MM.1S (cell line): ENCODE data around the gene DHX29.

Experiments used
- DNase-seq: peaks from one replicate; pipeline ENCODE4 v3.0.0-alpha.2; 2015
- H2AFZ ChIP-seq: fragments of 300-600 bp; sonication (generic); 2 replicates; pipeline ENCODE4 v1.6.0; 2016; ENCODE audit warnings: antibody characterized with exemption, low read length
- H3F3A ChIP-seq: fragments of 300-600 bp; sonication (generic); 2 replicates; pipeline ENCODE4 v1.6.1; 2016; ENCODE audit warnings: mild to moderate bottlenecking, antibody characterized with exemption, low read length, moderate library complexity, mixed read lengths; ENCODE audit not compliant: insufficient read depth
- H3K27ac ChIP-seq: fragments of 300-600 bp; sonication (generic); 2 replicates; pipeline ENCODE4 v1.5.1; 2016; ENCODE audit warnings: mild to moderate bottlenecking, low read length
- H3K27me3 ChIP-seq: fragments of 300-600 bp; sonication (generic); replicated peaks from 2 replicates; pipeline ENCODE4 v1.6.0; 2016; ENCODE audit warnings: low read length; ENCODE audit not compliant: insufficient read depth
- H3K36me3 ChIP-seq: fragments of 300-600 bp; sonication (generic); replicated peaks from 2 replicates; pipeline ENCODE4 v1.6.1; 2016; ENCODE audit warnings: mild to moderate bottlenecking, low read length, mixed read lengths; ENCODE audit not compliant: insufficient read depth
- H3K4me1 ChIP-seq: fragments of 300-600 bp; sonication (generic); 2 replicates; pipeline ENCODE4 v1.6.1; 2016; ENCODE audit warnings: low read length, mixed read lengths
- H3K4me2 ChIP-seq: fragments of 300-600 bp; sonication (generic); 2 replicates; pipeline ENCODE4 v1.6.0; 2016; ENCODE audit warnings: low read depth, low read length
- H3K4me3 ChIP-seq: fragments of 300-600 bp; sonication (generic); 2 replicates; pipeline ENCODE4 v1.5.1; 2016; ENCODE audit warnings: low read length, mixed read lengths
- H3K79me2 ChIP-seq: fragments of 300-600 bp; sonication (generic); 2 replicates; pipeline ENCODE4 v1.6.1; 2016; ENCODE audit warnings: mixed run types, low read length, mixed read lengths
- H3K9ac ChIP-seq: fragments of 300-600 bp; sonication (generic); 2 replicates; pipeline ENCODE4 v1.6.1; 2016; ENCODE audit warnings: low read length, mixed read lengths
- H3K9me2 ChIP-seq: fragments of 300-600 bp; sonication (generic); replicated peaks from 2 replicates; pipeline ENCODE4 v1.6.1; 2016; ENCODE audit warnings: mild to moderate bottlenecking, low read length, mixed read lengths; ENCODE audit not compliant: insufficient read depth
- H3K9me3 ChIP-seq: fragments of 300-600 bp; sonication (generic); replicated peaks from 2 replicates; pipeline ENCODE4 v1.6.1; 2016; ENCODE audit warnings: mild to moderate bottlenecking, low read length, mixed read lengths; ENCODE audit not compliant: insufficient read depth
- H4K20me1 ChIP-seq: fragments of 300-600 bp; sonication (generic); 2 replicates; pipeline ENCODE4 v1.6.1; 2016; ENCODE audit warnings: mild to moderate bottlenecking, low read length, moderate library complexity, mixed read lengths; ENCODE audit not compliant: insufficient read depth
- EZH2 ChIP-seq: fragments of 300-600 bp; sonication (generic); optimal IDR thresholded peaks from 2 replicates; pipeline ENCODE3; 2017; ENCODE audit warnings: low read depth, mild to moderate bottlenecking, antibody characterized with exemption, low read length, mixed read lengths
- EZH2phosphoT487 ChIP-seq: fragments of 300-600 bp; sonication (generic); IDR thresholded peaks from 2 replicates; pipeline ENCODE4 v1.6.1; 2018; ENCODE audit warnings: antibody characterized with exemption, low read length
- TF ChIP-seq, protein P1 (sequence below): fragments of 300-600 bp; sonication (generic); IDR thresholded peaks from 2 replicates; pipeline ENCODE4 v1.5.1; 2016; ENCODE audit warnings: antibody characterized with exemption, low read length, mixed read lengths

The DHX29 gene

DNA sequence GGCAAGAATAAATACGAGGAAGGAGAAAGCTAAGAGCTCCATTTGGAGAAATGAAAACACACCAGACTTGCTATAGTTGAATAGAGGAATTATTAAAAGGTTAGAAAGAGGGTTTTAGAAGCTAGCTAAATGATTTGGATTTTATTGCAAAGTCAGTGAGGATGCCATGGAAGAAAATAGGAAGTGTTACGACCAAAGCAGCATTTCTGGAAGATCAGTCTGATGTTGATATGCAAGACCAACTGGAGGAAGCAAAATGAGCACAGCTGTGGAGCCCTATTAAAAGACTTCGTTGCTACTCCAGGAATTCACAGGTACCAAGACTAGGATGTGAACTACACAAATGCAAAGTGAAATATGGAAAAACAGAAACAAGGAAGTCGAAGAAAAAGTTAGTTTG lies 2.1 kb downstream of the DHX29 start:
- H3K79me2 ChIP-seq = peaks cover 94% of the 10 kb centered on the region
- H3K27me3 ChIP-seq = no peaks in the 10 kb centered on the region
- H3K9me2 ChIP-seq = no peaks in the 10 kb centered on the region
- H2AFZ ChIP-seq = no peak overlapping the region
- H3K4me1 ChIP-seq = peaks cover 20% of the 10 kb centered on the region
- H3K9ac ChIP-seq = no peak overlapping the region
- no peaks in the 10 kb centered on the region for H3K9me3 ChIP-seq
- no peaks in the 10 kb centered on the region for H4K20me1 ChIP-seq
- no peaks in the 10 kb centered on the region for H3F3A ChIP-seq
- DNase-seq = no peak
- peak overlapping the region; percentile 89; the same call in 1 of the 2 replicates for H3K4me2 ChIP-seq
- no peak overlapping the region for H3K27ac ChIP-seq
- no peak overlapping the region for H3K4me3 ChIP-seq
- H3K36me3 ChIP-seq = no peaks in the 10 kb centered on the region
- TF ChIP-seq EZH2 (no peak), EZH2phosphoT487 (no peak)
- TF ChIP-seq, protein P1, sequence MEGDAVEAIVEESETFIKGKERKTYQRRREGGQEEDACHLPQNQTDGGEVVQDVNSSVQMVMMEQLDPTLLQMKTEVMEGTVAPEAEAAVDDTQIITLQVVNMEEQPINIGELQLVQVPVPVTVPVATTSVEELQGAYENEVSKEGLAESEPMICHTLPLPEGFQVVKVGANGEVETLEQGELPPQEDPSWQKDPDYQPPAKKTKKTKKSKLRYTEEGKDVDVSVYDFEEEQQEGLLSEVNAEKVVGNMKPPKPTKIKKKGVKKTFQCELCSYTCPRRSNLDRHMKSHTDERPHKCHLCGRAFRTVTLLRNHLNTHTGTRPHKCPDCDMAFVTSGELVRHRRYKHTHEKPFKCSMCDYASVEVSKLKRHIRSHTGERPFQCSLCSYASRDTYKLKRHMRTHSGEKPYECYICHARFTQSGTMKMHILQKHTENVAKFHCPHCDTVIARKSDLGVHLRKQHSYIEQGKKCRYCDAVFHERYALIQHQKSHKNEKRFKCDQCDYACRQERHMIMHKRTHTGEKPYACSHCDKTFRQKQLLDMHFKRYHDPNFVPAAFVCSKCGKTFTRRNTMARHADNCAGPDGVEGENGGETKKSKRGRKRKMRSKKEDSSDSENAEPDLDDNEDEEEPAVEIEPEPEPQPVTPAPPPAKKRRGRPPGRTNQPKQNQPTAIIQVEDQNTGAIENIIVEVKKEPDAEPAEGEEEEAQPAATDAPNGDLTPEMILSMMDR = no peak

DNA sequence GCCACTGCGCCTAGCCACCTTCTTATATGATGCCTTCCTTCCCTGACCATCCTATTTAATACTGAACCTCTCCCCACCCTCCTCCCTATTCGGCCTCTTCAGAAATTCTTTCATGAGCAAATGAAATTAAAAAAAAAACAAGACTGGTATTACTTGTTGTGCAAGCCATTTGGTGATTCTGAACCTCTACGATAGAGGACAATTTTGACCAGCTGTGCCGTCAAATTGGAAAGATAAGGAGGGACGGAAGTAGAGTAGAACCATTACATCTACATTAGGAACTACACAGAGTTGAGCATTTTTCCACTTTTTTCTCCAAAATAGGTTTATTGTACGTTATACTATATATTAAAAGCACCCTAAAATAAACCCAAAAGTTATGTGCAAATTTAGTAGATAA lies 2.9 kb downstream of the DHX29 start:
- Histone ChIP-seq H3K9me2 (no peaks in the 10 kb centered on the region), H3K9me3 (no peaks in the 10 kb centered on the region), H3K4me2 (no peak overlapping the region), H4K20me1 (no peaks in the 10 kb centered on the region), H3K4me1 (peaks cover 18% of the 10 kb centered on the region), H2AFZ (no peak overlapping the region), H3F3A (no peaks in the 10 kb centered on the region), H3K4me3 (no peak overlapping the region), H3K79me2 (peaks cover 93% of the 10 kb centered on the region), H3K36me3 (no peaks in the 10 kb centered on the region), H3K27me3 (no peaks in the 10 kb centered on the region), H3K27ac (no peak overlapping the region), H3K9ac (no peak overlapping the region)
- no peak for TF ChIP-seq EZH2phosphoT487
- TF ChIP-seq, protein P1 = no peak
- TF ChIP-seq EZH2 = no peak
- DNase-seq = no peak

DNA sequence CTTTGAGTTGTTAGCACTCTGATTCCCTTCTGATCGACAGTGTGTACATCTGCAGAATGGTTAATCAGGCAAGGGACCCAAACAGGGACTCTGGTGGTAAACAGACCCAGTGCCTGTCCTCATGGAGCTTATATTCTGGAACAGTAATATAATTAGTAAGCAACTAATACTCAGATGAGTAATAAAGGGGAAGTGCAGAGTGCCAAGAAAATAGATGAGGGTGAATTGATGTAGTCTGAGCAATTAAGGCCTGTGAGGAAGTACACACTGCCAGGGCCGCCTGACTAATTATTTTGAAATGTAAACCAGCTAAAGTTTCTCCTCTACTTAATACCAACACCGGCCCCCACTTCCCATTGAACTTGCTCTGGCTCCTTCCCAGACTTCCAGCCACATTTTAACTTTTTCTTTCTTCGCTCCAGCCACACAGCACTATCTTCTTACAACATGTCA lies 4.2 kb downstream of the DHX29 start:
- no peaks in the 10 kb centered on the region for H4K20me1 ChIP-seq
- no peak overlapping the region for H2AFZ ChIP-seq
- no peaks in the 10 kb centered on the region for H3K9me2 ChIP-seq
- no peak overlapping the region for H3K27ac ChIP-seq
- H3K9me3 ChIP-seq = no peaks in the 10 kb centered on the region
- H3K9ac ChIP-seq = no peak overlapping the region
- no peak overlapping the region for H3K4me3 ChIP-seq
- H3K36me3 ChIP-seq = no peaks in the 10 kb centered on the region
- peaks cover 12% of the 10 kb centered on the region for H3K4me1 ChIP-seq
- no peaks in the 10 kb centered on the region for H3F3A ChIP-seq
- no peaks in the 10 kb centered on the region for H3K27me3 ChIP-seq
- no peak for DNase-seq
- H3K79me2 ChIP-seq = peaks cover 88% of the 10 kb centered on the region
- no peak overlapping the region for H3K4me2 ChIP-seq
- TF ChIP-seq EZH2 (no peak), EZH2phosphoT487 (no peak)
- TF ChIP-seq, protein P1 = no peak
